HG03575 (cell line): ENCODE measurements around the gene COX15.
"Not testable (repeated sequence)": the region's sequence is repeated elsewhere in the genome, so short reads cannot be mapped to it uniquely, and the experiment has no call there.

ENCODE experiments used
- ATAC-seq: cut with Tn5 transposase; IDR thresholded peaks from one replicate; pipeline ENCODE4 v1.9.1; 2021; ENCODE audit not compliant: unreplicated experiment, insufficient number of reproducible peaks, low FRiP score; ENCODE audit errors: extremely low read depth

The COX15 gene

DNA sequence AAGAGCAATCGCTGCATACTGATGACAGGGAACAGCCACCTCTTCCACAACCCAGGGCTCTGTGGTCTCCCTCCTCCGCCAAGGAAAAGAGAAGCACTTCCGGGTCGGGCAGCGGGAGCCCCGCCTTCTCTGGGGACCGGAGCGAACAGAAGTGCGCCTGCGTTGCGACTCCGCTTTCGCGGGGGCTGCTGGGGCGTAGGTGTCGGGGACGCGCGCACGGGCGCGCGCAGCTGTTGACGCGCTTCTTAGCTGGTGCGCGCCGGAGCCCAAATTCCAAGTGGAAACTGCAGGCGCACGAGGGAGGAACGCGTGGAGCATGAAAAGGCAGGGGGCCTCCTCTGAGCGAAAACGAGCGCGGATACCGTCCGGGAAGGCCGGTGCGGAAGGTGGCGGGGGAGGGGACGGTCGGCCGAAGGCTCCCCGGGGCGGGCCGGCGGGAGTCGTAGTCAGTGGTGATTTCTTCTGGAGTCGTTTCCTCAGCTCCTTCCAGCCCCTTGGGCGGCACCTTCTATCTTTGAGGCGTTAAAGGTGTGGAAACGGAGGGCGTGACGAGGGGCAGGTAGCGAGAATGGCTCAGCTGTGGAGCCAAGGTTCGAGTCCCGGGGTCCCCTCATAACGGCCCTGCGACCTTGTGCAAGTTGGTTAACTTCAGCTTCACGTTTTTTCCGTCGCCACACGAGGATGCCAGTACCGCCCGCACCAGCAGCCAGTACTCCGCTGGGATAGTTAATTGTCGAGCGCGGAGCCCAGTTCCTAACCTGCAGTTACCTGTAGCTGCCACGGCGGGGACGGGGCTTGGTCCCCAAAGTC is at the start of gene COX15, which contains the start of gene CUTC:
TSS of gene COX15 (minus strand) at position 95 of the 810 bp plus-strand sequence. CDS start at position 17, 78 bp downstream.
TSS of gene CUTC (plus strand) at position 202 of the 810 bp plus-strand sequence. CDS start at position 317, 115 bp downstream.
- peak; percentile 51 for ATAC-seq

DNA sequence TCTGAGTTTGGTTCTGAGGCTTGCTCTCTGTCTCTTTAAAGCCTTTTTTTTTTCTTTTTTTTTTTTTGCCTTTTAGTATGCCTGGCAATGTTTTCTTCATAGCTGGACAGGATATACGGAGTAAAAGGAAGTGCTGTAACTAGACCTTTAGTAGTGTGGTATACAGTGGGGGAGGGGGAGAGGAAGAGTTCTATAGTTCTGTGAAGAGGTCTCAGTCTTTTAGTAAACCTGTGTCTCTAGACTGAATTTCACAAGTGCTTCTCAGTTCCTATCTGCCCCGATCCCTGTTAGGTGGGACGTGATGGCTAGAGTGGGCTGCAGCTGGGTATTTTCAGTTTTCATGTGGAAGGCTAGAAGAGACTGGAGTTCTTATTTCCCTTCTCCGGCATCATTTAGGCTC is 47.4 kb upstream of the COX15 start:
- no peak for ATAC-seq

DNA sequence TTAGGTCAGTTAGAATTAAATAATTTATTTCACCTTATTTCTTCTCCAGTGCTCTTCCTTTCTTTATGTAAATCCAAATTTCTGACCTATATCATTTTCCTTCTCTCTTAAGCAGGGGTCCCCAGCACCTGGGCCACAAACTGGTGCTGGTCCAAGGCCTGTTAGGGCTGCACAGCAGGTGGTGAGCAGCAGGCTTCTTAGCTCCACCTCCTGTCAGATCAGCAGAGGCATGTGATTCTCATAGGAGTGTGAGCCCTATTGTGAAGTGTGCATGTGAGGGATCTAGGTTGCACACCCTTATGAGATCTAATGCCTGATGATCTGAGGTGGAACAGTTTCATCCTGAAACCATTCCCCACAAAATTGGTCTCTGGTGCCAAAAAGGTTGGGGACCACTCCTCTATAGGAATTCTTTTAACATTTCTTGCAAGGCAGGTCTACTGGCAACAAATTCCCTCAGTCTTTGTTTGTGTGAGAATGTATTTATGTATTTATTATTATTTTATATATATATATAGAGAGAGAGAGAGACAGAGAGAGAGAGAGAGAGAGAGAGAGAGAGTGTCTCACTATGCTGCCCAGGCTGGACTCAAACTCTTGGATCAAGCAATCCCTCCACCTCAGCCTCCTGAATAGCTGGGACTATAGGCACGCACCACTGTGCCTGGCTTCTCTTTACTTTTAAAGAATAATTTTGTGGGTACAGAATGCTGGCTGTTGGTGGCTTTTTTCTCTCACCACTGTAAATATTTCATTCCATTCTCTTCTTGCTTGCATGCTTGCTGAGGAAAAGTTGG is 46.2 kb upstream of the COX15 start:
- no peak for ATAC-seq

DNA sequence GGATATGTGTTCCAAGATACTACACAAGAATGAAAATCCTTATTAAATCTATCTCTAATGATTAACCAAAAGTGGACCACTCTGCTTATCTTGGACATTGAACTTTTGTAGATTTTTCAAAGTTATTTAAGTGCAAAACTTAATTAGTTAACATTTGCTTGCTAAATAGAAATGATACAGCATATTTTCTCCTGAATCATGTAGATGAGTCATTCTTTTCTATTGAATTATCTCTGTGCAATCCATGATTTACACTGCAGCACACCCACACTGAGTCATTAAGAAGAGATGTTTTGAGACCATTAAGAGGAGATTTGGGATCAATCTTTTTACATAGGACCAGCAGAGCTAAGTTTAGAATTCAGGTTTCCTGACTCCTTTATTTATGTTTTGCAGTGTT is 43.9 kb upstream of the COX15 start:
- ATAC-seq, result no peak

DNA sequence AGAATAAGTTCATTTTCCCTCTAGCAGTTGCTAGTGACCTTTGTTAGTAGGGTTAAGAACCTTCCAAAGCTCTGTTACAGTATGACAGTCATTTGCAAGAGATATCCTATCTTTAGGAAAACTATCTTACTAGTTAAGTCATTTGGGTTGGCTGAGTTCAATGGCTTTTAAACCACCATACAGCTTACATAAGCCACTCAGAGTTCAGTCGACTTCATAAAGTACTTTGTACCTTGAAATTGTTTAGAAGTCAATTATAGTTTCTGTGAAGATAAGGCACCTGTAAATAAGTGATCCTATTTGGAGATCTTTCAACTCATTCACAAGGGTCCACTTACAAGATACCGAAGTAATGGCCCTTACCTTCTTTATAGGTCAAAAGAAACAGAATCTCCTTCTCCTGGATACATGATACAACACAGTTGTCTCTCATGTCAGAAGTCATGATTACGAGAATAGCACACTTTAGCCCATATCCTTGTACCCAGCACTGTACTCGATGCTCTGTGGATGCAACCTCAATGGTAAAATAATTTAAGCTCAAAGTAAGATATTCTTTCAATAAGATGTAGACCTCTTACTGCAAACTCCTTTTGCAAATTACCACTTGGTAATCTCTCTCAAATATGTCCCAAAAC is 38.6 kb upstream of the COX15 start:
- no peak for ATAC-seq

DNA sequence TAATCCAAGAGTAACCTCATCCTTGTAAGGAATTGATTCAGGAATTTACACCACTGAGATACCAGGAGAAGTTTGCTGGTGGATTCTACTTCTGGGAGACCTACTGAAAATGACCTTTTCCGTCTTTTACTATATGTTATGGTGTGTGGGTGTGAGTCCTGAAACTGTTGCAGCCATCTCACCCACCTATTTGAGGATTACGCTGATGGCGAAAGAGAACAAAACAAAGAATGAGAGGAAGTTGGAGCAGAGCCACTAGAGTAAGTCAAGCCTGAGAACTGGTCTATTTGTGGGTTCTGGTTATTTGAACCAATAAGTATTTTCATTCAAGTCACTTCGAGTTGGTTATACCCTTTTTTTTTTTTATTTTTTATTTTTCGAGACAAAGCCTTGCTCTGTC is 37.8 kb upstream of the COX15 start:
- ATAC-seq, result no peak

DNA sequence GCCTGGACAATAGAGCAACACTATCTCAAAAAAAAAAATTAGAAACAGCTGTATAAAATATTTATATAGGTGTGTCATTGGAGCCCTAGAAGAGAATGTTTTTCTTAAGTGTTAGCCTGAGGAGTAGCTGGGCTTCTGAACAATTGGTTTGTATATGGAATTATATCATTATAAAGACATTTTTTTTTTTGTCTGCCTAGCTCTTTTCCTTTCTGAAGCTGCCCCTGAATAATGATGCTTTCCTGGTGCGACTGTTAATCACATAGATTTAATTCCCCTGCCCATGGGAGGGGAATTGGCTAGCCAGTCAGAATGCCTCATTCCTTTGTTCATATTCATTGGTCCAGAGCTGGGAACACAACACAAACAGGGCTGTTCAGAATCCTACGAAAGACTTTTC is 36.6 kb upstream of the COX15 start:
- ATAC-seq, result no peak

DNA sequence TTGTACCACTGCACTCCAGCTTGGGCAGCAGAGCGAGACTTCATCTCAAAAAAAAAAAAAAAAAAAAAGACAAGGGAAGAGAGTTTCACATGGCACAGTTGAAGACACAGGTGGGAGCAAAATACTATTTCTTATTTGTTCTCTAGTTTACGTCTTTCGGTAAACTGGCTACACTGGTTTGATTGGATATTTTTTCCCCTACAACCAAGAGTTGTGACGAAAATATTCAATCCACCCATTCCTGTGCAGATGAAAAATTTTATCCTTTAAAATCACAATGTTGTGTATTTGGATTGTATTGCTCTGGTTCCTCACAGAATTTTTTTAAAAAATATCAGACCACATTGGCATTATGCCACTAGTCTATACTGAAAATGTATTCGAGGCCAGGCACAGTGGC is 36.0 kb upstream of the COX15 start:
- ATAC-seq, result no peak

DNA sequence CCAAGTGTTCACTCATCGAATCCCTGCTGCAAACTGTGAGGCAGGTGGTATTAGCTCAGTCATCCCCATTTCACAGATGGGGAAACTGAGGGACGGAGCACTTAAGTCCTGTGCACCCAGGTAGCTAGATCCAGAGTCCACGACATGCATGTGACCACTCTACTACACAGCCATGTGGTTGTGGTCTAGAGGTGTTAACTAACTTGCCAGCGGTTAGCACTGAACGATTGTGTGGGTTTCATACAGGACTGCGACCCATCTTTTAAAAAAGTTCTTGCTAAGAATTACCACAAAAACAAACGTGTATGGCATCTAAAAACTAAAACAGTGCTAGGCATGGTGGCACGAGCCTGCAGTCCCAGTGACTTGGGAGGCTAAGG is 34.4 kb upstream of the COX15 start:
- ATAC-seq, result no peak

DNA sequence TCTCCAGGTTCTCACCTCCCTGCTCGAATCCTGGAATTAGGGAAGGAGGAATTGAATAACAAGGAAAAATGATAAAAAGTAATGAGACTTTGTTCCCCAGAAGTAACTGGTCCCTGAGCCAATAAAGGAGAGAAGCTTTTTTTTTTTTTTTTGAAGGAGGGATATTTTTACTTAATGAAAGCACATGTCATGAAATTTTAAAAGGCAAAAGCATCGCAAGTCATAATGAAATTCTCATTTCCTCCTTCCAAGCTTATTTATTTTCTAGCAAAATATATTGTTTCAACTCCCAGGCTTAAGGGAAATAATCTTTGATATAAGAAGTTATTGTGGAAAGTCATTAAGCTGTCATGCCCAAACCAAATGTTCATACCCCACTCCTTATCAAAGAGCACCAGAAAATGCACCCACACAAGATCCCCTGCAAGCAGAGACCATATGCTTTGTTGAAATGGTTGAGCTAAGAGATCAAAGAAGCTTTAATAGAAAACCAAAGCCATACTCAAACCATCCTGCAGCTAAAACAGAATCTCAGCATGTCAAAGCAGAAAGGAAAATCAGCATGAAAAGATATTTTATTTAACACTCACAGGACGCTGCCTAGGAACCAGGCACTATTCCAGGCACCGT is 33.9 kb upstream of the COX15 start:
- no peak for ATAC-seq

DNA sequence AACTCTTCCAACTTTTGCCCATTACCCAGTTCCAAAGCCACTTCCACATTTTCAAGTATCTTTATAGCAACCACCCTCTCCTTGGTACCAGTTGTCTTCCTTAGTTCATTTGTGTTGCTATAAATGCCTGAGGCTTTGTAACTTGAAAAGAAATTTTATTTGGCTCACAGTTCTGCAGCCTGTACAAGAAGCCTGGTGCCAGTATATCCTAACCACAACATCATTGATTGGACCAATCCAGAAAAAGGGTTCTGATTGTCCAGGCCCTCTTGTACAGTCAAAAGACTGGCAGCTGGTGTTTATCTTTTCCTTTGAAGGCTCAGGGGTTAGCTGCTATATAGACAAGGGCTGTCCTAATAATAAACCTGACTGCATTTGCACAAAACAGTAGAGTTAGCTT is 29.4 kb upstream of the COX15 start:
- ATAC-seq, result no peak

DNA sequence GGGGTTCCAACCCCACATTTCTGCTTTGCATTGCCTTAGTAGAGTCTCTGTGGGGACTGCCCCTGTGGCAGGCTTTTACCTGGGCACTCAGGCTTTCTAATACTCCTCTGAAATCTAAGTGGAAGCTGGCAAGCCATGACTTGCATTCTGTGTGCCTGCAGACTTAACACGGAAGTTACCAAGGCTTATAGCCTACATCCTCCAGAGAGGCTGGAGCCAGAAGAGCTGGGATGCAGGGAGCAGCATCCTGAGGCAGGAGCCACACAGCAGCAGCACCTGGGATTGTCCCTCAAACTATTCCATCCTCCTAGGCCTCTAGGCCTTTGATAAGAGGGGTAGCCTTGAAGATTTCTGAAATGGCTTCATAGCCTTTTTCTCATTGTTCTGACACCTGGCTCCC is 28.4 kb upstream of the COX15 start:
- ATAC-seq, result no peak

DNA sequence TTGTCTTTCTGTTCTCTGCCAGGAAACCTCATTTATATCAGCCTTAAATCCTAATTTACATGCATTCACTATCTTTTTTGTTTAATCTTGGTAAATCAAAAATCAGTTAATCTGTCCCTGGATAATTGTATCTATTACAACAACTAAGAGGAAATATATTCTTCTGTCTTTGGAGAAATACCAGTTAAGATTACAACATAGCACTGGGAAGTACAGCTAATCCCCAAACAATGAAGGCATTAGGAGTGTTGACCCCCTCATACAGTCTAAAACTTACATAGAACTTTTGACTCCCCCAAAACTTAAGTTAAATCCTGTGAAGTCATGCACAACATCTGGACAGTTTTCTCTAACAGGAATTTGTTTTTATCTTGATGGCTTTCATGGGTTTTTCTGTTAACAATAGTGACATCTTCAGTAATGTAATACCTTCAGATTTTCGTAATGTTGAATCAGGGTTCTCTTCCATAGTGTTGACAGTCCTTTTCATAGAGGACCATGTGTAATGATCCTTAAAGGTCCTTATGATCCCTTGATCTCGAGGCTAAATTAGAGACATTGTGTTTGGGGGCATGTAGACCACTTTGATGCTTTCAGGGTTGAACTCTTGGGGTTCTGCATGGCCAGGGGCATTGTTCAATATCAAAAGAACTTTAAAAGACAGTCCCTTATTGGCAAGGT is 26.4 kb upstream of the COX15 start:
- no peak for ATAC-seq

DNA sequence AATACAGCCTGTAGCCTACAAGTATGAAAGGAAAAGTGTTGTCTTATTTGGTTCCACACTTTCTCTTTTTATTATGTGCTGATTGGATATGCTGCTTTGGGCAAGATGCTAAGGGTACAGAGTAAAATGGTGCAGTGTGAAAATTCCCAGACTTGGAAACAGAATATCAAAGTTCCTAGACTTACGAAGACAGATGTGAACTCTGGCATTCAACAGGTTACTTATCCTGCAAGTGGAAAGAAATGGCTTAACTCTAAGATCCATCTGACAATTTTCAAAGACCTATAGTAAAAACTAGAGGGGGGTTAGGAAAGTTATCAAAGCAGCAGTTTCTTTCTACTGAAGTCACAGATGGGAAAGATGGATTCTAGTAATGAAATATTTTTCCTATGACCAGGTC is 24.2 kb upstream of the COX15 start:
- ATAC-seq, result no peak

DNA sequence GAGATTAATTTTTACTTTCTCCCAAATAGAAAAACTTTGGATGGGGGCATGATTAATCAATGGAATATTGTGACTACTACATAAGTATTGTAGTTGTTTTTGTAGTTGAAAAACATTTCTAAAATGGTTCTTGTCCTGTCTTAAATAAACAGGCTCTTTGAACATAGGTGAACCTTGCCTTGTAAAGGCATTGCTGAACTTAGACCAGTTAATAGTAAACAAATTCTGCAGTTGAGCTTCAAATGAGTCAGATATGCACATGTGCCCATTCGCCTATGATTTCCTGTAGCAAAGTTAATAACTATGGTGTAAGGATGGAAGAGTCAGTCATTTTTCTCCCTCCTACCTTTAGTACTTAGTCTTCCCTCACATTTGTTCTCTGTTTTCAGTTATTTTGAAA is 22.7 kb upstream of the COX15 start:
- no peak for ATAC-seq

DNA sequence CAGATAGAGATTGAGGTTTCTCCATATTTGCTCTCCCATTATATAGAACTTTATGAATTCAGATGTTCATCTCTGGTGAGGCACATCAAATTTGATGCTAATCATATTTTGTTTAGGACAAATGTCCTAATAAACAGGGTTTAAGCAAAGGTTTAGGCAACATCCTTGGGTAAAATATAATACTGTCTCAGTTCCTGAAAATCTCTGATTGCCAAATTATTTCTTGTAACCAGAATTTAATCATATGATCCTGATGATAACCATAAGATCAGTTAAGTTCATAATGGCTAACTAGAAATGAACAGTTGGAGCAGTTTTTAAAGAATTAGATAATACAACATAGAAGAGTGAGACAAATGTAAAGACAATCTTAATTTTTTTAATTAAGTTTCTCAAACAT is 18.7 kb upstream of the COX15 start:
- ATAC-seq, result no peak

DNA sequence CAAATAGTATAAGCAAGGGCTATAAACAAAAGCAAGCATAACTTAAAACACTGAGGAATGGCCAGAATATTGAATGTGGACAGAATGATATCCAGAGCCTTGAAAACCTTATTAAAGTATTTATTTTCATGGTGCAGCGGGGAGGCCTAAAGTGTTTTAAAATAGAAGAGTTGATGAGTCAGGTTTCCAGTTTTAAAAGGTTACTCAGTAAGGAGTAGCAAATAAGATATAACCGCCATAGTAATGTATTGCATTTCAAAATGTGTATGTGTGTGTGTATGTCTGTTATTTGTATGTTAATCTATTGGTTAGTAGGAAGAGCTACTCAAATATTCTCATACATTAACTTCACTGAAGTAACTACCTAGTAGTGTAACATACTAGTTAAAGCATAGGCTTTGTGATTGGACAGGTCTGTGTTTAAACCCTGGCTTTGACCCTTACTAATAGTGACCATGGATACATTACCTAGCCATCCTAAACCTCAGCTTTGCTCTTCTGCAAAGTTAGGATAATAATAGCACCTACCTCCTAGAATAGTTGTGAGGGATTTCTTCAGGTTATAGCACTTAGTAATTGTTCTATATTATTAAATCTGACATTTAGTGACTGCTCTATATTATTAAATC is 17.0 kb upstream of the COX15 start:
- no peak for ATAC-seq

DNA sequence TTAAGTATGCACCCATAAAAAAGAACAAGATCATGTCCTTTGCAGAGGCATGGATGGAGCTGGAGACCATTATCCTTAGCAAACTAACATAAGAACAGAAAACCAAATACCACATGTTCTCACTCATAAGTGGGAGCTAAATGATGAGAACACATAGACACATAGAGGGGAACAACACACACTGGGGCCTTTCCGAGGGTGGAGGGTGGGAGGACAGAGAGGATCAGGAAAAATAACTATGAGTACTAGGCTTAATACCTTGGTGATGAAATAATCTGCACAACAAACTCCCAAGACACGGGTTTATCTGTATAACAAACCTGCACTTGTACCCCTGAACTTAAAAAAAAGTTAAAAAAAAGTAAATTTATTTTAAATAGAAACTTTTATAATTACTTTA is 14.2 kb upstream of the COX15 start:
- ATAC-seq, result not testable (repeated sequence)
